GM23338 (cell line): Measurements from ENCODE around the gene CDK3. TPM values are rescaled to one million over a fixed set of nuclear protein-coding genes. Genes with fewer than 3 reads are reported as not detected.

ENCODE experiments used
- ATAC-seq: fragments of 200-7000 bp; cut with Tn5 transposase; 3 replicates; pipeline ENCODE4 v1.9.1; 2020
- DNase-seq: peaks from one replicate; pipeline ENCODE4 v3.0.0-alpha.2; 2015; ENCODE audit warnings: low spot score
- H2AFZ ChIP-seq: fragments of 200-600 bp; sonication (generic); 2 replicates; pipeline ENCODE4 v1.8.0; 2016; ENCODE audit warnings: antibody characterized with exemption, mild to moderate bottlenecking, moderate library complexity
- H3F3A ChIP-seq: fragments of 200-600 bp; sonication (generic); replicated peaks from 2 replicates; pipeline ENCODE4 v1.8.0; 2017; ENCODE audit warnings: antibody characterized with exemption, mixed run types, low read depth
- H3K27ac ChIP-seq: fragments of 200-600 bp; sonication (generic); 2 replicates; pipeline ENCODE4 v1.6.1; 2016; ENCODE audit warnings: low read depth
- H3K27me3 ChIP-seq: fragments of 200-600 bp; sonication (generic); 2 replicates; pipeline ENCODE4 v1.8.0; 2016; ENCODE audit warnings: mild to moderate bottlenecking, mixed run types, moderate library complexity; ENCODE audit not compliant: insufficient read depth
- H3K36me3 ChIP-seq: fragments of 200-600 bp; sonication (generic); 2 replicates; pipeline ENCODE4 v1.8.0; 2016; ENCODE audit warnings: mild to moderate bottlenecking; ENCODE audit not compliant: insufficient read depth
- H3K4me1 ChIP-seq: fragments of 200-600 bp; sonication (generic); 2 replicates; pipeline ENCODE4 v1.8.0; 2016; ENCODE audit warnings: mild to moderate bottlenecking, moderate library complexity; ENCODE audit not compliant: insufficient read depth
- H3K4me2 ChIP-seq: fragments of 200-600 bp; sonication (generic); 2 replicates; pipeline ENCODE4 v1.7.1; 2017; ENCODE audit warnings: mixed run types
- H3K4me3 ChIP-seq: fragments of 200-600 bp; sonication (generic); 2 replicates; pipeline ENCODE4 v1.6.1; 2016; ENCODE audit warnings: mixed run types
- H3K79me2 ChIP-seq: fragments of 200-600 bp; sonication (generic); replicated peaks from 2 replicates; pipeline ENCODE4 v1.8.0; 2017; ENCODE audit warnings: mild to moderate bottlenecking; ENCODE audit not compliant: insufficient read depth
- H3K9me2 ChIP-seq: fragments of 200-600 bp; sonication (generic); 2 replicates; pipeline ENCODE4 v1.8.0; 2017; ENCODE audit not compliant: insufficient read depth
- H4K20me1 ChIP-seq: fragments of 200-600 bp; sonication (generic); replicated peaks from 2 replicates; pipeline ENCODE4 v1.8.0; 2017; ENCODE audit warnings: mild to moderate bottlenecking; ENCODE audit not compliant: insufficient read depth
- H3K27ac Mint-ChIP-seq: 2 replicates; pipeline ENCODE4 v1.8.0; 2020; ENCODE audit warnings: inconsistent platforms, mild to moderate bottlenecking, moderate library complexity, mixed read lengths
- H3K27me3 Mint-ChIP-seq: 3 replicates; pipeline ENCODE4 v1.8.0; 2022; ENCODE audit warnings: low read depth, mild to moderate bottlenecking, moderate library complexity, mixed read lengths, inconsistent platforms; ENCODE audit not compliant: insufficient read depth, poor library complexity
- H3K36me3 Mint-ChIP-seq: 3 replicates; pipeline ENCODE4 v1.8.0; 2021; ENCODE audit warnings: low read depth, mild to moderate bottlenecking, inconsistent platforms, moderate library complexity, mixed read lengths
- H3K4me1 Mint-ChIP-seq: 3 replicates; pipeline ENCODE4 v1.8.0; 2020; ENCODE audit warnings: mild to moderate bottlenecking, inconsistent platforms, mixed read lengths
- H3K4me3 Mint-ChIP-seq: 3 replicates; pipeline ENCODE4 v1.8.0; 2021; ENCODE audit warnings: moderate library complexity, mild to moderate bottlenecking, inconsistent platforms, mixed read lengths
- H3K9me3 Mint-ChIP-seq: 3 replicates; pipeline ENCODE4 v1.8.0; 2020; ENCODE audit warnings: moderate library complexity, mild to moderate bottlenecking, inconsistent platforms, mixed read lengths
- CREB1 ChIP-seq: fragments of 250-450 bp; sonication (Bioruptor Pico); IDR thresholded peaks from 2 replicates; pipeline ENCODE4 v1.5.0; 2020; ENCODE audit warnings: low read depth, mild to moderate bottlenecking, moderate library complexity
- CTCF ChIP-seq, 2 experiments: fragments of 200-600 bp in 1 of 2; sonication (generic) in 1 of 2; conservative IDR thresholded peaks; 2 replicates each; pipeline versions ENCODE4 v1.5.1 to v1.6.1; 2016 to 2017; ENCODE audit warnings: antibody characterized with exemption in 2 of 2, low read depth in 2 of 2, mild to moderate bottlenecking in 2 of 2, moderate library complexity in 1 of 2
- ETS1 ChIP-seq: IDR thresholded peaks from 2 replicates; pipeline ENCODE4 v1.6.1; 2016; ENCODE audit warnings: antibody characterized with exemption
- EZH2 ChIP-seq: fragments of 200-600 bp; sonication (generic); IDR thresholded peaks from one replicate; pipeline ENCODE4 v1.8.0; 2017; ENCODE audit warnings: antibody characterized with exemption, mild to moderate bottlenecking, low read depth; ENCODE audit not compliant: unreplicated experiment
- EZH2phosphoT487 ChIP-seq: fragments of 200-600 bp; sonication (generic); IDR thresholded peaks from one replicate; pipeline ENCODE4 v1.8.1; 2018; ENCODE audit warnings: antibody characterized with exemption; ENCODE audit not compliant: unreplicated experiment
- JUNB ChIP-seq: IDR thresholded peaks from one replicate; pipeline ENCODE4 v1.6.1; 2016; ENCODE audit warnings: antibody characterized with exemption; ENCODE audit not compliant: unreplicated experiment
- NANOG ChIP-seq: IDR thresholded peaks from 2 replicates; pipeline ENCODE4 v1.6.1; 2016; ENCODE audit warnings: antibody characterized with exemption, borderline replicate concordance
- POLR2AphosphoS5 ChIP-seq: IDR thresholded peaks from 2 replicates; pipeline ENCODE4 v1.6.1; 2016; ENCODE audit warnings: antibody characterized with exemption, low read depth
- STAT1 ChIP-seq: IDR thresholded peaks from one replicate; pipeline ENCODE4 v1.6.1; 2016; ENCODE audit warnings: antibody characterized with exemption; ENCODE audit not compliant: unreplicated experiment
- ZNF114 ChIP-seq: fragments of 250-450 bp; sonication (Bioruptor Pico); IDR thresholded peaks from 2 replicates; pipeline ENCODE4 v1.5.0; 2020; ENCODE audit warnings: mild to moderate bottlenecking, moderate library complexity
- ZNF331 ChIP-seq: fragments of 250-450 bp; sonication (Bioruptor Pico); IDR thresholded peaks from 2 replicates; pipeline ENCODE4 v1.5.0; 2020; ENCODE audit warnings: low read depth, mild to moderate bottlenecking, moderate library complexity
- ZNF462 ChIP-seq: fragments of 250-450 bp; sonication (Bioruptor Pico); IDR thresholded peaks from 2 replicates; pipeline ENCODE4 v1.5.0; 2020; ENCODE audit warnings: mild to moderate bottlenecking, moderate library complexity
- polyA plus RNA-seq: library from polyadenylated mRNA; unstranded; fragments of >200 nt; fragmentation: Nextera tagmentation; extraction: Ambion mirVana; gene quantifications from 2 replicates; pipeline ENCODE4 v1.2.1, GENCODE V29; 2016
- total RNA-seq: library from RNA; depleted of rRNA; stranded (reverse); fragments of >200 nt; shearing (Covaris generic); gene quantifications from 2 replicates; pipeline ENCODE4 v1.2.3, GENCODE V29; 2014
- TF ChIP-seq, protein P1 (sequence below): IDR thresholded peaks from one replicate; pipeline ENCODE4 v1.6.1; 2018; ENCODE audit warnings: antibody characterized with exemption; ENCODE audit not compliant: unreplicated experiment

The CDK3 gene
- total and polyA plus RNA-seq, 2 experiments from 2014 or later: 7.9 to 10.2 TPM

GRCh38 chr17:76053246-76054111 is 52.8 kb downstream of the CDK3 start:
- no peaks in the 10 kb centered on the region for H3K9me2 ChIP-seq
- Mint-ChIP-seq H3K4me1 (peaks cover 5% of the 10 kb centered on the region; the same call in 2 of the 3 replicates), H3K9me3 (no peaks in the 10 kb centered on the region), H3K27me3 (peaks cover 1% of the 10 kb centered on the region), H3K27ac (no peak overlapping the region), H3K4me3 (no peak overlapping the region), H3K36me3 (peaks cover 64% of the 10 kb centered on the region)
- peaks cover 44% of the 10 kb centered on the region for H3K36me3 ChIP-seq
- peaks cover 18% of the 10 kb centered on the region for H4K20me1 ChIP-seq
- H3K4me1 ChIP-seq: peaks cover 9% of the 10 kb centered on the region; the same call in 1 of the 2 replicates
- ATAC-seq (no peak), DNase-seq (no peak)
- no peaks in the 10 kb centered on the region for H3K27me3 ChIP-seq
- peaks cover 14% of the 10 kb centered on the region; the same call in 1 of the 2 replicates for H3K79me2 ChIP-seq
- TF ChIP-seq JUNB (no peak), NANOG (no peak), ZNF114 (CRISPR knock-in tag) (no peak), EZH2phosphoT487 (no peak), STAT1 (no peak), CREB1 (CRISPR knock-in tag) (no peak), ETS1 (no peak), POLR2AphosphoS5 (no peak), EZH2 (no peak), CTCF (conservative IDR thresholded peaks at IDR 0.05; ENCODE audit: low read depth in 2 of 2) (no peak), ZNF331 (CRISPR knock-in tag) (no peak), ZNF462 (CRISPR knock-in tag) (no peak)
- TF ChIP-seq, protein P1, sequence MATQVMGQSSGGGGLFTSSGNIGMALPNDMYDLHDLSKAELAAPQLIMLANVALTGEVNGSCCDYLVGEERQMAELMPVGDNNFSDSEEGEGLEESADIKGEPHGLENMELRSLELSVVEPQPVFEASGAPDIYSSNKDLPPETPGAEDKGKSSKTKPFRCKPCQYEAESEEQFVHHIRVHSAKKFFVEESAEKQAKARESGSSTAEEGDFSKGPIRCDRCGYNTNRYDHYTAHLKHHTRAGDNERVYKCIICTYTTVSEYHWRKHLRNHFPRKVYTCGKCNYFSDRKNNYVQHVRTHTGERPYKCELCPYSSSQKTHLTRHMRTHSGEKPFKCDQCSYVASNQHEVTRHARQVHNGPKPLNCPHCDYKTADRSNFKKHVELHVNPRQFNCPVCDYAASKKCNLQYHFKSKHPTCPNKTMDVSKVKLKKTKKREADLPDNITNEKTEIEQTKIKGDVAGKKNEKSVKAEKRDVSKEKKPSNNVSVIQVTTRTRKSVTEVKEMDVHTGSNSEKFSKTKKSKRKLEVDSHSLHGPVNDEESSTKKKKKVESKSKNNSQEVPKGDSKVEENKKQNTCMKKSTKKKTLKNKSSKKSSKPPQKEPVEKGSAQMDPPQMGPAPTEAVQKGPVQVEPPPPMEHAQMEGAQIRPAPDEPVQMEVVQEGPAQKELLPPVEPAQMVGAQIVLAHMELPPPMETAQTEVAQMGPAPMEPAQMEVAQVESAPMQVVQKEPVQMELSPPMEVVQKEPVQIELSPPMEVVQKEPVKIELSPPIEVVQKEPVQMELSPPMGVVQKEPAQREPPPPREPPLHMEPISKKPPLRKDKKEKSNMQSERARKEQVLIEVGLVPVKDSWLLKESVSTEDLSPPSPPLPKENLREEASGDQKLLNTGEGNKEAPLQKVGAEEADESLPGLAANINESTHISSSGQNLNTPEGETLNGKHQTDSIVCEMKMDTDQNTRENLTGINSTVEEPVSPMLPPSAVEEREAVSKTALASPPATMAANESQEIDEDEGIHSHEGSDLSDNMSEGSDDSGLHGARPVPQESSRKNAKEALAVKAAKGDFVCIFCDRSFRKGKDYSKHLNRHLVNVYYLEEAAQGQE: no peak
- no peak overlapping the region for H2AFZ ChIP-seq
- 0 out of 2 replicates have a peak overlapping the region, but pooled peaks have one; percentile 59 for H3K27ac ChIP-seq
- no peak overlapping the region for H3K4me2 ChIP-seq
- H3K4me3 ChIP-seq: no peak overlapping the region
- H3F3A ChIP-seq: peaks cover 15% of the 10 kb centered on the region; the same call in 1 of the 2 replicates
